ENCODE data around the gene VIT.
"Not testable (repeated sequence)": the region's sequence is repeated elsewhere in the genome, so short reads cannot be mapped to it uniquely, and the experiment has no call there.

VIT gene

GRCh38 chr2:36801088-36801487 lies 104.6 kb downstream of the VIT start:
- in situ Hi-C loops (cut with MboI; ENCODE audit: low sequenced_read_pairs), result no loop called here

DNA sequence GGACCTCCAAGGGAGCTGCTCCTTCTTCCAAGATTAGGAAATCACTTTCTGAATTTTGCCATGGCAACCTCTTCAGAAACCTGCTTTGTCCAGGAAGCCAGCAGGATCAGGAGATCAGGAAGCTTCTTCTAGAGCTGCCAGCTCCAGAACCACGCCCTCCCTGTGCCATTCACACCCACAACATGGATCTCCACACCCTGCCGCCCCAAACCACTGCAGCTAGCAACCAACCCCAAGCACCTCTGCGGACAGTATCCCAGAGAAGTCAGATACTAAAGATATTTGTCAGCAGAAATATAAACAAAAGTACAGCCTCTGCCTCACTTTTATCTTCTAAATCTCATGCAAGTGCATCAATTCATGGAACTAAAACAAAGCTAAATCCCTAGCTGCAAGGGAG lies 106.4 kb downstream of the VIT start:
- in situ Hi-C loops (cut with MboI; ENCODE audit: low sequenced_read_pairs), result no loop called here

- in situ Hi-C loops (cut with MboI; ENCODE audit: low sequenced_read_pairs), result no loop called here
Observed at GRCh38 chr2:36805635-36806224, 109.2 kb downstream of the VIT start.

DNA sequence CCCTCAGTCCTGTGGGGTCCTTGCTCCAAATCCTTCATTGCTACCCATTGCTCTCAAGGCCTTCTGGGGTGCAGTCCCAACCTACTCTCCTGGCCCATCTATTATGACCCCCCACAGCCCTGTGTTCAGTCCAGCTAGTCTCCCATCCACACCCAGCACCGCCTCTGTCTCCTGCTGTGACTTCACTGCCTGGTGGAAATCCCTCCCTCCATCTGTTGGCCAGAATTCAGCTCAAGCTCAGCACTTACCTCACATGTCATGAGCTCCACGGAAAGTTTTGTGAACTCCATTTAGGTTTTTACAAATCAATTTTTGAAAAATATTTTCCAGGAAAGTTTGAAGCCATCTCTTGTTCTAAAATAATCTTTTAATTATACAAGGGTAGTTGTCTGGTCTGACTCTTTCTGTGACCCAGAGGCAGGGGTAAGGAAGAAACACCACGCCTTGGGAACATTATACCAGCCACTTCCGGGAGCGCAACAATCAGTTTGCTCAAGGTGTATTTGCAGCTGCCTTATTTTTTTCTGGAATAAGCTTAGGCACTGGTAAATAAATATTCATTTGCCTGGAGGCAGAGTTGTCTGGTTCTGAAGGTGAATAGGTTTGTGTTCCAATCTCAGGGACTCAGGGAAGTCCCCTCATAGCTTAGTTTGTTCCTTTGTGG lies 110.8 kb downstream of the VIT start:
- in situ Hi-C loops (cut with MboI; ENCODE audit: low sequenced_read_pairs), result no loop called here

DNA sequence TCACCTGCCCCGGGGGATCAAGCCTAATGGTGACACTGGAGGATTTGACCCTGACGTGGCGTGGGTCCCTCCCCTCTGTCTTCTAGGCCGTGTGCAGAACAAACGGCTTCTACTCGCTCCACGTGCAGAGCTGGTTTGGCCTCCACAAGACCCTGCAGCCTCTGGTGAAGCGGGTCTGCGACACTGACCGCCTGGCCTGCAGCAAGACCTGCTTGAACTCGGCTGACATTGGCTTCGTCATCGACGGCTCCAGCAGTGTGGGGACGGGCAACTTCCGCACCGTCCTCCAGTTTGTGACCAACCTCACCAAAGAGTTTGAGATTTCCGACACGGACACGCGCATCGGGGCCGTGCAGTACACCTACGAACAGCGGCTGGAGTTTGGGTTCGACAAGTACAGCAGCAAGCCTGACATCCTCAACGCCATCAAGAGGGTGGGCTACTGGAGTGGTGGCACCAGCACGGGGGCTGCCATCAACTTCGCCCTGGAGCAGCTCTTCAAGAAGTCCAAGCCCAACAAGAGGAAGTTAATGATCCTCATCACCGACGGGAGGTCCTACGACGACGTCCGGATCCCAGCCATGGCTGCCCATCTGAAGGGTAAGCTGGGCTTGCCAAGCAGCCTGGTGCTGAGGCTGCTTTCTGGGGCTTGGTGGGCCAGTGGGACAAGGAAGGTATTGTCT lies 112.0 kb downstream of the VIT start:
- in situ Hi-C loops (cut with MboI; ENCODE audit: low sequenced_read_pairs), result no loop called here

- in situ Hi-C loops (cut with MboI; ENCODE audit: low sequenced_read_pairs), result no loop called here
Observed at GRCh38 chr2:36809069-36809445, 112.5 kb downstream of the VIT start.

DNA sequence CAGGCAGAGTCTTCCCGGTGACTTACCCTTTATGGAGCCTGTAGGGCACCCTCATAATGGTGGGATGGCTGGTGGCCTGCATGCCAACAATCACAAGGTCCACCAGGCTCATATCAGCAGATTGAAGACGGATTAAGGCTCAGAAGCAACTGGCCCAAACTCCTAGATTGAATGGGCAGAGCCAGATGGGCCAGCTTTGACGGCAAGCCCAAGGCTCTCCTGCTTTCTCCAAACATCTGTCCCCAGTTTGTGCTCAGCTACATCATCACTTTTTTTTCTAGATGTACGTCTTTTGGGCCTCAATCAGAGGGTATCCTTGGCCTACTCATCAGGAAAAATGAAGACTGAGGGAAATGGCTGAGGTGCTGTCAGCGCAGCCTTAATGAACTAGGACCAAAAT lies 114.6 kb downstream of the VIT start:
- in situ Hi-C loops (cut with MboI; ENCODE audit: low sequenced_read_pairs), result no loop called here

GRCh38 chr2:36812196-36812595 lies 115.7 kb downstream of the VIT start:
- in situ Hi-C loops (cut with MboI; ENCODE audit: low sequenced_read_pairs), result no loop called here

DNA sequence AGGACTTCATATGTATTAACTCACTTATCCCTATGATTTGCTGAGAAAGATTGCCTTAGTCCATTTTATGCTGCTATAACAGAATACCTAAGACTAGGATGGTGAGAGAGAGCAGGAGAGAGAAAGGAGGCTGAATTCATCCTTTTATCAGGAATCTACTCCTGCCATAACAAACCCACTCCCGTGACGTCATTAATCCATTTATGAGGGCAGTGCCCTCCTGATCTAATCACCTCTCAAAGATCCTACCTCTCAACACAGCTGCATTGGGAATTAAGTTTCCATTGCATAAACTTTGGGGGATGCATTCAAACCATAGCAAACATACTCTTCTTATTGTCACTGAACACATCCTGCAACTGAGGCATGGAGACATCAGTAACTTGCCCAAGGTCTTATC lies 122.0 kb downstream of the VIT start:
- in situ Hi-C loops (cut with MboI; ENCODE audit: low sequenced_read_pairs), result no loop called here

- in situ Hi-C loops (cut with MboI; ENCODE audit: low sequenced_read_pairs), result no loop called here
Observed at GRCh38 chr2:36819095-36819711, 122.7 kb downstream of the VIT start.

DNA sequence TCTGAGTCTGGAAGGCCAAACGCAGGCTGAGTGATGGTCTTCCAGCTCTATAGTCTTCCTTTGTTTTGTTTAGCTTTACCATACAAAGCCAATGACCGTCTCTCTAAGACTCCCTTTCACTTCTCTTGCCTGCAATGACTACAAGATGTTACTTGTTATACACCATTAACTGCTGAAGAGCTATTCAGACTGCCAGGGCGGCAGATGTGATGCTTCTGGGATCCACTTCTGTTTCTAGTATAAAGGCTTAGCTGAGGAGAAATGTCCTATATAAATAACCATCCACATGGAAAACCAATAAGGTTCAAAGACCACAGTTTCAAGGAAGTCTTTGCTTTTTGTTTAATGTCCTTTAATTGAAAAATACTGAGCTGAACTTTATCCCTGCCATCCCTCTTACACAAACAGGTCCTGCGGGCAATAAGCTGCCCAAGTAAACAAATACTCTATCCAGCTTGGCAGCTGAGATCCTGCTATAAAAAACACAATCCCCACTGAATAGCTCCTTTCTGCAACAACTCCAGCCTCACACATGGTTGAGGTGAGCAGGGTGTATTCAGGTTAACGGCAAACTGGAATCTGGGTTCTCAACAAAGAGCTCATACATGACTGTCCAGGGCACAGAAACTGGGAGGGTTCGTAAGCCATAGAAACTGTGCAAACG lies 124.6 kb downstream of the VIT start:
- in situ Hi-C loops (cut with MboI; ENCODE audit: low sequenced_read_pairs), result no loop called here

DNA sequence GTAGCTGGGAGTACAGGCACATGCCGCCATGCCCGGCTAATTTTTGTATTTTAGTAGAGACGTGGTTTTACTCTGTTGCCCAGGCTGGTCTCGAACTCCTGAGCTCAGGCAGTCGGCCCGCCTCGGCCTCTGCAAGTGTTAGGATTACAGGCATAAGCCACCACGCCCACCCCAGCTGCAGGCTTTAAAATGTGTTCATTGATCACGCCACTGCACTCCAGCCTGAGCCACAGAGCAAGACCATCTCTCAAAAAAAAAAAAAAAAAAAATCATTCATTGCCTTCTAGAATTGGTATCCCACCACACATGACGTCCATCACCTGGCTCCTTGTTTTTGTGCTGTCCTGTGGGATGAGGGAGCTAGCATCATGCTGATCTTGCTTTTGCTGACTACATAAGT lies 127.4 kb downstream of the VIT start:
- in situ Hi-C loops (cut with MboI; ENCODE audit: low sequenced_read_pairs), result no loop called here

- in situ Hi-C loops (cut with MboI; ENCODE audit: low sequenced_read_pairs), result no loop called here
Observed at GRCh38 chr2:36824273-36824672, 127.8 kb downstream of the VIT start.

DNA sequence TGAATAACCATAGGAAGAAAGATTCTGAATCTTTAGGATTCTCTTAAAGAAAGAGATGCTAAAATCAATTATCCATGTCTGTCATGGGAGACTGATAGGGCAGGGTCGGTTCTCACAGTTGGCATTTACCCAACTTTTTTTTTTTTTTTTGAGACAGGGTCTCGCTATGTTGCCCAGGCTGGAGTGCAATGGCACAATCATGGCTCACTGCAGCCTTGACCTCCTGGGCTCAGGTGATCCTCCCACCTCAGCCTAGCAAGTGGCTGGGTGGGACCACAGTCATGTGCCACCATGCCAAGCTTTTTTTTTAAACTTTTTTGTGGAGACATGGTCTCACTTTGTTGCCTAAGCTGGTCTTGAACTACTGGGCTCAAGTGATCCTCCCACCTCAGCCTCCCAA lies 128.2 kb downstream of the VIT start:
- in situ Hi-C loops (cut with MboI; ENCODE audit: low sequenced_read_pairs), result not testable (repeated sequence)

- in situ Hi-C loops (cut with MboI; ENCODE audit: low sequenced_read_pairs), result no loop called here
Observed at GRCh38 chr2:36831185-36831584, 134.7 kb downstream of the VIT start.

- in situ Hi-C loops (cut with MboI; ENCODE audit: low sequenced_read_pairs), result no loop called here
Observed at GRCh38 chr2:36834203-36834602, 137.7 kb downstream of the VIT start.

DNA sequence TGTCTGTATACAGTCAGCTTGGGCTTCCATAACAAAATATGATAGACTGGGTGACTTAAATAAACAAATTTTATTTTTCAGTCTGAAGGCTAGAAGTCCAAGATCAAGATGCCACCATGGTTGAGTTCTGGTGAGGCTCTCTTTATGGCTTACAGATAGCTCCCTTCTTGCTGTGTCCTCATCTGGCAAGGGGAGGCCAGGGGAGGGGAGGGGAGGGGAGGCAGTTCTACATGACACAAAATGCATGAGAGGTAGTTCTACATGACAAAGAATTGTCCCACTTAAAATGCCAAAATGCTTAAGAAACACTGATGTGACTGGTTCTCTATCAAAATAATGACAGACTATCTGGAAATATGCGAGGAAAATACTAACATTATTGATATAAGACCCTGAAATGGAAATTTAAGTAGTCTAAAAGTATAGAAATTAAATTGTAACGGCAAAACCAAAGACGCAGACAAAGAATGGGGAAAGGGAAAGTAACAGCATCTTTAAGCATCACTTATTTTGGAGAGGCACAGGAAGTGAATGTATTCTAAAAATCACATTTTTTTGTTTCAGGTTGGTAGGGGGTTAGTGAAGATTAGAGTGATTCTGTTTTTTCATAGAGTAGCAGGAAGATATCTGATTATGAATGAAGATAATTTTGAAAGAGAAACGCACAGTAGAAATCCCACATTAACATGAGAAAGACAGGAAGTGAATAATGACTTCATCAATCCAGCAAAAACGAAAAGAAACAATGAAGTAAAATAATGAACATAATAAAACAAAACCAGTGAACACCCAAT lies 138.4 kb downstream of the VIT start:
- in situ Hi-C loops (cut with MboI; ENCODE audit: low sequenced_read_pairs), result no loop called here

- in situ Hi-C loops (cut with MboI; ENCODE audit: low sequenced_read_pairs), result no loop called here
Observed at GRCh38 chr2:36839976-36840617, 143.6 kb downstream of the VIT start.

DNA sequence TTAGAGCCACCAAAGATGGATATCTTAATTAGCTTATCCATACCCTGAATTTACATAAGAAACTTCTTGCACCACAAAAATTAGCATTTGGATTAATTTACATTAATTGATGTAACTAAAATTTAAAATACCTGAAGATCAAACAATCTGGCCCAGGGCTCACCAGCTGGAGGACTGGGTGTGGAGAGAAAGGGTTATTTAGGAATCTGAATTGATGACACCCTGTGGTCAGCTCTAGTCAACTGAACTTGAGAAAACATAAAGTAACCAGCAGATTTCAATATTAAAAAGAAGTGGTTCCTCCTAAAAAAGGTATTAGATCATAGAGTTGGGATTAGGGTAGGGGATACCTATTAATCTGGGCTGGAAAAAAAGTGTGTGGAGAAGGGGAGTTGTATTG lies 147.3 kb downstream of the VIT start:
- in situ Hi-C loops (cut with MboI; ENCODE audit: low sequenced_read_pairs), result no loop called here

GRCh38 chr2:36849265-36849664 lies 152.8 kb downstream of the VIT start:
- in situ Hi-C loops (cut with MboI; ENCODE audit: low sequenced_read_pairs), result no loop called here
